ENCODE data around the gene CD33. TPM values are rescaled to one million over a fixed set of nuclear protein-coding genes. Genes with fewer than 3 reads are reported as not detected.

The CD33 gene
- total RNA-seq, 1 experiment from 2014 or later: not detected

GRCh38 chr19:51195616-51196015 is 29.3 kb upstream of the CD33 start:
- no peak for TF ChIP-seq CTCF (conservative IDR thresholded peaks at IDR 0.05; ENCODE audit: low read depth, low read length)
- no peak for TF ChIP-seq EZH2 (IDR thresholded peaks at IDR 0.05; ENCODE audit: borderline replicate concordance, low read depth, low read length, poor library complexity, severe bottlenecking)
- no peaks in the 10 kb centered on the region for H3K4me1 ChIP-seq (ENCODE audit: insufficient read depth, low read length, poor library complexity, severe bottlenecking)
- POLR2A ChIA-PET (ENCODE audit: low non-redundant PET): no interaction called here
- H3K4me3 ChIP-seq (ENCODE audit: low read depth, low read length, poor library complexity, severe bottlenecking): no peak overlapping the region
- intact Hi-C loops (cut with micrococcal nuclease; ENCODE audit: unreplicated experiment): no loop called here
- H3K9me3 ChIP-seq (ENCODE audit: low read depth, low read length, poor library complexity, severe bottlenecking): no peaks in the 10 kb centered on the region
- DNase-seq (ENCODE audit: low spot score): no peak
- no peak overlapping the region for H3K27ac ChIP-seq (ENCODE audit: low read depth, low read length, poor library complexity, severe bottlenecking)
- CTCF ChIA-PET: no interaction called here
- BruUV-seq (replicated peaks): no TSS peak
- H3K27me3 ChIP-seq (replicated peaks; ENCODE audit: insufficient read depth, low read depth, low read length, poor library complexity): no peaks in the 10 kb centered on the region
- H3K36me3 ChIP-seq (ENCODE audit: insufficient read depth, low read length, poor library complexity, severe bottlenecking): no peaks in the 10 kb centered on the region

GRCh38 chr19:51196181-51196580 is 28.7 kb upstream of the CD33 start:
- Histone ChIP-seq H3K27me3 (replicated peaks; ENCODE audit: insufficient read depth, low read depth, low read length, poor library complexity) (no peaks in the 10 kb centered on the region), H3K4me3 (ENCODE audit: low read depth, low read length, poor library complexity, severe bottlenecking) (no peak overlapping the region), H3K4me1 (ENCODE audit: insufficient read depth, low read length, poor library complexity, severe bottlenecking) (no peaks in the 10 kb centered on the region), H3K27ac (ENCODE audit: low read depth, low read length, poor library complexity, severe bottlenecking) (no peak overlapping the region), H3K36me3 (ENCODE audit: insufficient read depth, low read length, poor library complexity, severe bottlenecking) (no peaks in the 10 kb centered on the region), H3K9me3 (ENCODE audit: low read depth, low read length, poor library complexity, severe bottlenecking) (no peaks in the 10 kb centered on the region)
- intact Hi-C loops (cut with micrococcal nuclease; ENCODE audit: unreplicated experiment): no loop called here
- TF ChIP-seq EZH2 (IDR thresholded peaks at IDR 0.05; ENCODE audit: borderline replicate concordance, low read depth, low read length, poor library complexity, severe bottlenecking): no peak
- TF ChIP-seq CTCF (conservative IDR thresholded peaks at IDR 0.05; ENCODE audit: low read depth, low read length): no peak
- BruUV-seq (replicated peaks): no TSS peak
- no peak for DNase-seq (ENCODE audit: low spot score)
- ChIA-PET CTCF (no interaction called here), POLR2A (ENCODE audit: low non-redundant PET) (no interaction called here)

GRCh38 chr19:51198641-51199040 is 26.2 kb upstream of the CD33 start:
- Histone ChIP-seq H3K4me1 (ENCODE audit: insufficient read depth, low read length, poor library complexity, severe bottlenecking) (no peaks in the 10 kb centered on the region), H3K27me3 (replicated peaks; ENCODE audit: insufficient read depth, low read depth, low read length, poor library complexity) (no peaks in the 10 kb centered on the region), H3K36me3 (ENCODE audit: insufficient read depth, low read length, poor library complexity, severe bottlenecking) (no peaks in the 10 kb centered on the region), H3K27ac (ENCODE audit: low read depth, low read length, poor library complexity, severe bottlenecking) (no peak overlapping the region), H3K4me3 (ENCODE audit: low read depth, low read length, poor library complexity, severe bottlenecking) (no peak overlapping the region), H3K9me3 (ENCODE audit: low read depth, low read length, poor library complexity, severe bottlenecking) (no peaks in the 10 kb centered on the region)
- ChIA-PET POLR2A (ENCODE audit: low non-redundant PET) (no interaction called here), CTCF (interaction anchor here (0.6 kb wide), 1 partner anchor 8 kb away, joined by 3 read pairs; no protein-coding TSS in a partner anchor)
- intact Hi-C loops (cut with micrococcal nuclease; ENCODE audit: unreplicated experiment): no loop called here
- no TSS peak for BruUV-seq (replicated peaks)
- no peak for DNase-seq (ENCODE audit: low spot score)
- TF ChIP-seq CTCF (conservative IDR thresholded peaks at IDR 0.05; ENCODE audit: low read depth, low read length): no peak
- TF ChIP-seq EZH2 (IDR thresholded peaks at IDR 0.05; ENCODE audit: borderline replicate concordance, low read depth, low read length, poor library complexity, severe bottlenecking): no peak

All from A673 (cell line).